Right lobe of liver (tissue), 4 donors: Measurements from ENCODE around the gene ECHDC3.

Experiments used
- CTCF ChIP-seq, 4 donors: fragments of 200-600 bp in 3 of 4; fragments of 450-650 bp in 1 of 4; IDR thresholded peaks; one replicate each; pipeline versions ENCODE4 v1.5.1 to v1.8.0; 2016 to 2022; ENCODE audit warnings: antibody characterized with exemption in 4 of 4, mild to moderate bottlenecking in 2 of 4
- POLR2A ChIP-seq: fragments of 450-650 bp; IDR thresholded peaks from one replicate; pipeline ENCODE4 v1.6.1; 2017; ENCODE audit warnings: antibody characterized with exemption, mild to moderate bottlenecking
- donor health status: DM: no; HTN: no; CAD: no.
- donor health status: DM: no; HTN: no; CAD: no.
- donor health status: DM: no; HTN: yes; CAD: no.

GRCh38 chr10:11705722-11706121 lies 36.5 kb upstream of the ECHDC3 start:
- TF ChIP-seq POLR2A (no peak), CTCF (IDR thresholded peaks at IDR 0.05) (no peak)
